HepG2 (cell line): ENCODE measurements around the gene EID3. TPM values are rescaled to one million over a fixed set of nuclear protein-coding genes. Genes with fewer than 3 reads are reported as not detected.

ENCODE experiments used
- ATAC-seq: fragments of 200-7000 bp; cut with Tn5 transposase; 3 replicates; pipeline ENCODE4 v1.9.1; 2020; ENCODE audit warnings: mild to moderate bottlenecking, moderate library complexity
- BruUV-seq: library from RNA; stranded (reverse); fragments of 400-500 nt; replicated peaks from 2 replicates; lab custom pipeline; 2021; lab: Mats Ljungman, UMichigan
- CTCF ChIA-PET: fragments of 300-600 bp; formaldehyde crosslinking; extraction: SDS; loops from one replicate; lab custom pipeline; 2021; ENCODE audit warnings: low total read pairs, inconsistent platforms, low intra/inter-chr PET ratio; lab: Yijun Ruan, JAX
- POLR2A ChIA-PET: fragments of 350-600 bp; sonication (Branson Sonifier 250); formaldehyde crosslinking; loops from one replicate; lab custom pipeline; 2020; ENCODE audit warnings: antibody characterized with exemption, inconsistent platforms; lab: Yijun Ruan, JAX
- DNase-seq: peaks from one replicate; pipeline ENCODE4 v3.0.0-alpha.2; 2015; ENCODE audit warnings: low spot score
- FAIRE-seq: peaks from 3 replicates; lab custom pipeline; 2011; peaks lifted over from hg19 to GRCh38; lab: Jason Lieb, UNC
- H2AFZ ChIP-seq: one replicate; pipeline ENCODE4 v1.6.1; 2011; ENCODE audit warnings: low read length, inconsistent platforms
- H3K27ac ChIP-seq: fragments of 300-600 bp; 3 replicates; pipeline ENCODE4 v1.8.0; 2011; ENCODE audit warnings: mixed run types, mild to moderate bottlenecking, mixed read lengths, low read length, inconsistent platforms; ENCODE audit not compliant: insufficient read depth; ENCODE audit errors: extremely low read length
- H3K27me3 ChIP-seq, 2 experiments: fragments of 200-600 bp in 1 of 2; 2 replicates in 1 of 2; 3 replicates in 1 of 2; pipeline versions ENCODE4 v1.6.0 to v1.8.0; 2011; ENCODE audit warnings: low read length in 2 of 2, mild to moderate bottlenecking in 2 of 2, moderate library complexity in 2 of 2, inconsistent platforms in 1 of 2; ENCODE audit not compliant: insufficient read depth in 2 of 2, control insufficient read depth in 1 of 2
- H3K36me3 ChIP-seq, 2 experiments: fragments of 200-600 bp in 1 of 2; replicated peaks in 1 of 2; 2 replicates in 1 of 2; 3 replicates in 1 of 2; pipeline versions ENCODE4 v1.5.1 to v1.8.0; 2011; ENCODE audit warnings: low read length in 2 of 2, inconsistent platforms in 1 of 2; ENCODE audit not compliant: insufficient read depth in 2 of 2, control insufficient read depth in 1 of 2
- H3K4me1 ChIP-seq: 2 replicates; pipeline ENCODE4 v1.5.1; 2012; ENCODE audit warnings: low read length, inconsistent platforms; ENCODE audit not compliant: insufficient read depth
- H3K4me2 ChIP-seq: 2 replicates; pipeline ENCODE4 v1.6.0; 2011; ENCODE audit warnings: low read depth, low read length, inconsistent platforms
- H3K4me3 ChIP-seq, 3 experiments: fragments of 200-600 bp in 1 of 3; sonication (generic), shearing (Covaris generic) in 1 of 3; replicated peaks in 1 of 3; 2 replicates each; pipeline ENCODE4 v1.5.1; 2011 to 2016; ENCODE audit warnings: low read length in 3 of 3, inconsistent platforms in 2 of 3, low read depth in 2 of 3, mild to moderate bottlenecking in 2 of 3, control low read depth in 1 of 3, mixed read lengths in 1 of 3; ENCODE audit not compliant: insufficient read depth in 1 of 3
- H3K79me2 ChIP-seq: one replicate; pipeline ENCODE4 v1.6.1; 2011; ENCODE audit warnings: low read length, inconsistent platforms; ENCODE audit not compliant: insufficient read depth
- H3K9ac ChIP-seq: 2 replicates; pipeline ENCODE4 v1.6.0; 2011; ENCODE audit warnings: mild to moderate bottlenecking, low read depth, low read length, inconsistent platforms; ENCODE audit not compliant: insufficient read depth
- H3K9me3 ChIP-seq: 2 replicates; pipeline ENCODE4 v1.5.1; 2012; ENCODE audit warnings: mild to moderate bottlenecking, low read length
- H4K20me1 ChIP-seq: 2 replicates; pipeline ENCODE4 v1.6.0; 2011; ENCODE audit warnings: inconsistent platforms, mild to moderate bottlenecking, low read length, moderate library complexity; ENCODE audit not compliant: insufficient read depth
- KLF16 ChIP-seq, 2 experiments: sonication (generic) in 1 of 2; formaldehyde crosslinking in 1 of 2; IDR thresholded peaks; 2 replicates each; pipeline versions ENCODE4 v1.6.1 to v1.8.0; 2016 to 2023; ENCODE audit warnings: missing genetic modification reagents in 2 of 2, missing compliant biosample characterization in 1 of 2
- POLR2A ChIP-seq, 2 experiments: IDR thresholded peaks; 2 replicates each; pipeline ENCODE4 v1.6.1; 2011; ENCODE audit warnings: low read depth in 2 of 2, low read length in 2 of 2, mild to moderate bottlenecking in 1 of 2, moderate library complexity in 1 of 2; ENCODE audit not compliant: insufficient read depth in 1 of 2
- POLR2AphosphoS2 ChIP-seq: IDR thresholded peaks from 2 replicates; pipeline ENCODE4 v1.6.1; 2011; ENCODE audit warnings: low read depth, low read length, improper control_type of control experiment
- RBM22 ChIP-seq: fragments of 200-400 bp; formaldehyde crosslinking; optimal IDR thresholded peaks from 2 replicates; pipeline ENCODE3; 2017; ENCODE audit warnings: mild to moderate bottlenecking, low read length, moderate library complexity
- SRF ChIP-seq: IDR thresholded peaks from 2 replicates; pipeline ENCODE4 v1.6.1; 2011; ENCODE audit warnings: mild to moderate bottlenecking, low read depth, low read length, moderate library complexity
- XRCC5 ChIP-seq: fragments of 200-400 bp; formaldehyde crosslinking; optimal IDR thresholded peaks from 2 replicates; pipeline ENCODE3; 2017; ENCODE audit warnings: mild to moderate bottlenecking, low read length
- ZBTB25 ChIP-seq: IDR thresholded peaks from 2 replicates; pipeline ENCODE4 v1.6.1; 2018; ENCODE audit warnings: missing genetic modification reagents
- WGBS: methylation state at CpG from one replicate; pipeline ENCODE4 v1.1.6; 2017; ENCODE audit warnings: low lambda C conversion rate; 5-methylcytosine and 5-hydroxymethylcytosine counted together
- in situ Hi-C: cut with HindIII; loops from 2 replicates; pipeline ENCODE4 v1.10.0; 2017; ENCODE audit warnings: low pct_unique_long_range_greater_than_20kb; ENCODE audit not compliant: extremely low pct_ligation_motif_present
- intact Hi-C: fragments of 100-400 bp; cut with micrococcal nuclease; formaldehyde crosslinking; loops from one replicate; pipeline ENCODE4 v1.10.0; 2022; ENCODE audit not compliant: unreplicated experiment
- polyA plus RNA-seq, 8 experiments: library from polyadenylated mRNA; depleted of rRNA in 3 of 8; stranded (reverse) in 7 of 8; unstranded in 1 of 8; fragments of >200 nt; fragmentation: Illumina TruSeq in 4 of 8; extraction: Trizol in 4 of 8; gene quantifications; 2 replicates each; pipeline versions ENCODE4 v1.2.1 to v1.2.3, GENCODE V29; 2011 to 2016; ENCODE audit warnings: low read depth in 4 of 8, missing spikeins in 1 of 8, mixed read lengths in 1 of 8; ENCODE audit not compliant: insufficient read depth in 1 of 8
- total RNA-seq, 5 experiments: library from RNA; depleted of rRNA; stranded (reverse); fragments of >200 nt; fragmentation: Illumina TruSeq; extraction: Trizol; gene quantifications; 2 replicates each; pipeline ENCODE4 v1.2.3, GENCODE V29; 2016; ENCODE audit warnings: low read depth in 1 of 5
- TF ChIP-seq, protein P1 (sequence below): sonication (generic); formaldehyde crosslinking; IDR thresholded peaks from 2 replicates; pipeline ENCODE4 v1.4.0; 2020; ENCODE audit warnings: mild to moderate bottlenecking, missing genetic modification reagents

Gene EID3
- total and polyA plus RNA-seq, 2 of the 13 experiments (the other 11 are each of a cell fraction or from before 2014, with no cell fraction given) = 0.38 to 4.5 TPM

DNA sequence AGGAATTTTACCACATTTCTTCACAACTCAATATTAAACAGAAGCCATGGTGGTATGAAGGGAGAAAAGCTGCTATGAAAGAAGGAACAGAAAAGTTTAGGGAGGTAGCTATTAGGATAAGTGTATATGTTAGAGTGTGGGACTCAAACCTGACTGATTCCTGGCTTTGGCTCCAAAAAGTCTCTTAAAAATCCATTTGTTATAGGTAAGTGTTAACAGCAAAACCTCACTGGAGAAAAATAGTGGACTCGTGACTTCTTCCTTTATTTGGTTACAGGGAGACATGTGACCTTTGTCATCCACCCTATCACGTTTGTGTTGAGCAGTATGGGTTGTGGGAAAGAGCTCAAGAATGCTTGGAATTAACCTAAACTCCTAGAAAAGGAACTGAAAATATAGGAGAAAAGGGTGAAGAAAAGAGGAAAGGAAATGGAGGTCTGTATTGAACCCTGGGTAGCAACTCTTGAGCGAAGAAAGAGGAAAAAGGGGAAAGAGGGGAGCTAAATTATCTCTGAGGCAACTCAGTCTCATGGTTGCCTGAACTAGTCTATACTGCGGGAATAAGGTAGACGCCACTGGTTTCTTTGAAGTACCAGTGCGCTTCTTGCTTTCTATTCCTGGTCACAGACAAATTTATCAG, 3.6 kb upstream of the EID3 start:
- 81% methylated on average over 6 of the region's 6 CpGs for WGBS
- no peak overlapping the region for H3K4me3 ChIP-seq
- no peaks in the 10 kb centered on the region for H3K27me3 ChIP-seq
- peaks cover 92% of the 10 kb centered on the region for H3K79me2 ChIP-seq
- POLR2A ChIA-PET = interaction anchor here (1.5 to 1.6 kb wide), 2 partner anchors 11 to 13 kb away, joined by 4 to 7 read pairs; no protein-coding TSS in a partner anchor
- ATAC-seq = no peak; the same call in 2 of the 3 replicates
- intact Hi-C loops = no loop called here
- H2AFZ ChIP-seq = no peak overlapping the region
- H4K20me1 ChIP-seq = peaks cover 76% of the 10 kb centered on the region
- H3K9ac ChIP-seq = no peak overlapping the region
- TSS peak; percentile 9 for BruUV-seq
- TF ChIP-seq KLF16 (CRISPR knock-in tag; IDR thresholded peaks at IDR 0.05) = 0 out of 4 replicates have a peak, but pooled peaks of 1 of the 2 experiments have one; percentile 23
- TF ChIP-seq ZBTB25 (CRISPR knock-in tag) = no peak
- TF ChIP-seq, protein P1, sequence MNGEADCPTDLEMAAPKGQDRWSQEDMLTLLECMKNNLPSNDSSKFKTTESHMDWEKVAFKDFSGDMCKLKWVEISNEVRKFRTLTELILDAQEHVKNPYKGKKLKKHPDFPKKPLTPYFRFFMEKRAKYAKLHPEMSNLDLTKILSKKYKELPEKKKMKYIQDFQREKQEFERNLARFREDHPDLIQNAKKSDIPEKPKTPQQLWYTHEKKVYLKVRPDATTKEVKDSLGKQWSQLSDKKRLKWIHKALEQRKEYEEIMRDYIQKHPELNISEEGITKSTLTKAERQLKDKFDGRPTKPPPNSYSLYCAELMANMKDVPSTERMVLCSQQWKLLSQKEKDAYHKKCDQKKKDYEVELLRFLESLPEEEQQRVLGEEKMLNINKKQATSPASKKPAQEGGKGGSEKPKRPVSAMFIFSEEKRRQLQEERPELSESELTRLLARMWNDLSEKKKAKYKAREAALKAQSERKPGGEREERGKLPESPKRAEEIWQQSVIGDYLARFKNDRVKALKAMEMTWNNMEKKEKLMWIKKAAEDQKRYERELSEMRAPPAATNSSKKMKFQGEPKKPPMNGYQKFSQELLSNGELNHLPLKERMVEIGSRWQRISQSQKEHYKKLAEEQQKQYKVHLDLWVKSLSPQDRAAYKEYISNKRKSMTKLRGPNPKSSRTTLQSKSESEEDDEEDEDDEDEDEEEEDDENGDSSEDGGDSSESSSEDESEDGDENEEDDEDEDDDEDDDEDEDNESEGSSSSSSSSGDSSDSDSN (CRISPR knock-in tag) = no peak
- TF ChIP-seq POLR2A (IDR thresholded peaks at IDR 0.05; ENCODE audit: insufficient read depth in 1 of 2, low read depth in 2 of 2, low read length in 2 of 2) = peak in 1 of 2 experiments; percentile 48; a peak in 2 of 4 replicates
- no peak for TF ChIP-seq SRF
- peak; percentile 90 for TF ChIP-seq RBM22
- 0 out of 2 replicates have a peak, but pooled peaks have one; percentile 70 for TF ChIP-seq POLR2AphosphoS2
- no peak for TF ChIP-seq XRCC5
- peaks cover 15 to 71% of the 10 kb centered on the region in 2 experiments for H3K36me3 ChIP-seq
- in situ Hi-C loops = no loop called here
- peaks cover 57% of the 10 kb centered on the region for H3K4me1 ChIP-seq
- peak; percentile 18 for FAIRE-seq
- H3K27ac ChIP-seq = no peak overlapping the region
- no peaks in the 10 kb centered on the region for H3K9me3 ChIP-seq
- H3K4me2 ChIP-seq = no peak overlapping the region
- DNase-seq = no peak
- CTCF ChIA-PET = no interaction called here
